ENCODE data around the gene SPRED3. TPM values are rescaled to one million over a fixed set of nuclear protein-coding genes. Genes with fewer than 3 reads are reported as not detected.
A peak's percentile ranks its signal among the peaks of the same experiment; 100 is the strongest.
"Not testable (repeated sequence)": the region's sequence is repeated elsewhere in the genome, so short reads cannot be mapped to it uniquely, and the experiment has no call there.

Gene SPRED3
- total RNA-seq, 1 donor from 2014 or later, result 0.10 TPM

DNA sequence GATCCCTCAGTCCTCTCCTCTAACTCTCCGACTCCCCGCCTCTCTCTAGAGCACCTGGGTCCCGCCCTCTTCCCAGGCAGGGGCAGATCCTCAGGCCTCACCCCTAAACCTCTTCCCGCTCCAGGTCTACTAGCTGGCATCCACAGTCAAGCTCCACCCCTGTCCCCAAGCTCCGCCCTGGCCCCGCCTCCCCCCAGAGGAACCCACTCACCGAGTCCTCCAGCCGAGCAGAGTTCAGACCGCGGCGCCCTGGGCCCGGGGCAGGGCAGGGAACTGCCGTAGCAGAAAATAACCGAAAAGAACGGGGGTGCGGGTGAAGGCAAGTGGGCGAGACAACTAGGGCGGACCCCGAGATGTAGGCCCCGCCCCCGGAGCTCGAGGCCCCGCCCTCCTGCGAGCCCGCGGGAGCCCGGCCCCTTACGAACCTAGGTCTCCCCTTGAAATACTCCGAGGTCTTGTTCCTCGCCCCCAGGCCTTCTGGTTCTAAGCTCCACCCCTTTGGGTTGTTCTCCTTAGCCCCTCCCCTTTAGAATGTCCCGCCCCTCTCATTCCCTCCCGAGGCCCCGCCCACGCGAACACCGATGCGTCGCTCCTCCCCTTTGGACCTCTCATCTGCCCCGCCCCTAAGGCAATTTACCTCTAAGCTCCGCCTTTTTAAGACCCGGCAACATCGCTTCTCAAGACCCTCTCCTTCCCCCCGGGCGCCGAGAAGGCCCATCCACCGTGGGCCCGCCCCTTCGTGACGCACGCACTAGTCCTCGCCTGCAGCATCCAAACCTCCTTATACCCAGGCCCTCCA is 748 bp upstream of the SPRED3 start, which contains the start of gene GGN:
Gene GGN, minus strand, starts transcription at position 485 of the 799 bp plus-strand sequence. CDS start 773 bp downstream, outside the sequence.
- intact Hi-C loops (cut with micrococcal nuclease), result no loop called here
- ATAC-seq (peak; percentile 70), DNase-seq (peak; percentile 78)

DNA sequence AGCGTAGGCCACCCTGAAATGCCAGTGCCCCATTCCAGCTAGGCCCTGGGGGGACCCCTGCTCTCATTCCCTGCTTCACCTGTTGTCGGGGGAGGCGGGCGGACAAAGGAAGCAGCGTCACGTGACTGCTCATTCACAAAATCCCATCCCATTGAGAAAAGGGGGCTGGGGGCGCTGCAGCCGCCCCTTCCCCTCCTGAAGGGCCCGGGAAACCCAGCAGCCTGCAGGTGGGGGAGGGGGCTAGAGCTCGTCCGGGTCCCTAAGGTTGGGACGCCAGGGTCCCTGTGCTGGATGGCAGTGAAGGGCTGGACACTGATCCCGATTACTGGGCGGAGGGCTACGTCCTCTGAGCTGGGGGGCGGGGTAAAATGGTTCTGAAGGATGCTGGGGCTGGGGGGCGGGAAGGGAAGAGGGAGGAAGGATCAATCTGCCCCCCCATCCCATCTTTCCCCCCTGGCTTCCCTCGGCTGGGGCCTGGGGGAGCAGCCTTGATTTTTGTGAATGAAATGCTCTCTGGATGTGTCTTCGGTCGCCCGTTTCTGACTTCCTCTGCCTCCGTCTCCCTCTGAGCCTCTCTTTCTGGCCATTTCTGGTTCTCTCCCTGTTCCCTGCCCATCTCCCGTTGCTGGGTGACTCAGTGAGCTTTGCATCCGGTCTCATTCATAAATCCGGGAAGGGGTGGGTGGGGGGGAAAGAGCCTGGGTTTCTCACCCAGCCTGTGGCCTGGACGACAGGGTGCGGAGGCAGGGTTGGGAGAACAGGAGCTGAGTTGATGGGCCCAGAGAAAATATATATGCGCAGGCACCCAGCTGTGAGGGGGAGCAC is 816 bp downstream of the SPRED3 start:
- ATAC-seq (no peak), DNase-seq (no peak)
- intact Hi-C loops (cut with micrococcal nuclease), result no loop called here

DNA sequence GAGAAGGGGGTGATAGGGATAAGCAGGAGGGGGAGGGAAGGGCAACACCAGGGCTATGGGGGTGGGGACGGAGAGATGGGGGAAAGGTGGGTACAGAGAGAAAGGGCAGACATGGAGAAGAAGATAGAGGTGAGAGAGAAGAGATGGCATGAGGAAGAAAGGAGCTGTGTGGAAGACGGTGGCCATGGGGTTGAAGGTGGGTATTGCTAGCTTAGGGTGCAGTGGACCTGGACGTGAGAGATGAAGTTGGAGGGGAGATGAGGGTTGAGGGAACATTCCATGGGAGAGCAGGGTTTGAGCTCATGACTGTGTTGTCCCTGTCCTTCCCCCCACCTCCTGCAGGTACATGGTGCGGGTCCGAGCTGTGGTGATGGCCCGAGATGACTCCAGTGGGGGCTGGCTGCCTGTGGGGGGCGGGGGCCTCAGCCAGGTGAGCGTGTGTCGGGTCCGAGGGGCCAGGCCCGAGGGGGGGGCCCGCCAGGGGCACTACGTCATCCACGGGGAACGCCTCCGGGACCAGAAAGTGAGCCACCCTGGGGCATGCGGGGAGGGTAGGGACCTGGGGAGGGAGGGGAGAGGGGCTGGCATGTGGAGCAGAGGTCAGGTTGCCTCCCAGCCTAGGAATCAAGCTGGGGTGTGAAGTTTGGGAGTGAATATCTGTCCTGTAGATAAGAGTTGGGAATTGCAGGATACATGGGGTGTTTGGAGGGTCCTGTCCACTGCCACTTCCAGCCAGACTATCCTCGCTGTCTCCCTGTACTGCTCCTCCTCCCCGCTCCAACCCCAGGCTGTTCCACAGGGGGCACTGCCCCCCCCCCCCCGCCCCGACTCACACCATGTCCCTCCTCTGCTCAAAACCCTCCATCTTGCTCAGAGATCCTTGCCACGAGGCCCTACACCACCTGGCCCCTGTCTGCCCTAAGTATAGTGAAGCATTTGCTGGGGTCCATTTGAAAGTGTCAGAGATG is 1.7 kb downstream of the SPRED3 start:
- DNase-seq (no peak), ATAC-seq (no peak)
- intact Hi-C loops (cut with micrococcal nuclease), result no loop called here

DNA sequence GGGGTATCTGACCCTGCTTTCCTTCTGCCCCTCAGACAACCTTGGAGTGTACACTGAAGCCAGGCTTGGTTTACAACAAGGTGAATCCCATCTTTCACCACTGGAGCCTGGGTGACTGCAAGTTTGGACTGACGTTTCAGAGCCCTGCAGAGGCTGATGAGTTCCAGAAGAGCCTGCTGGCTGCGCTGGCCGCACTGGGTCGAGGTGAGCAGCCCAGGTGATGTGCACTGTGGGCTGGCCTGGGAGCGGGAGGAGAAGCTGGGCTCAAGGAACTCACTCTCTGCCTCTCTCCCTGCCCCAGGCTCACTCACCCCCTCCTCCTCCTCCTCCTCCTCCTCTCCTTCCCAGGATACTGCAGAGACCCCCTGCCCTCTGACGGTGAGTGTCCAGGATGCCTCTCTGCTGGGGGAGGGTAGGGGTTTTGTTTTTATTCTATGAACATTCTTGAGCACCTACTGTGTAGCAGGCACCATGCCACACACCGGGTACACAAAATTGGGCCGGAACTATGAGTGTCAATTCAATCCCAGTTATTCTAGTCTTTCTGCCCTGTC is 3.5 kb downstream of the SPRED3 start:
- intact Hi-C loops (cut with micrococcal nuclease), result no loop called here
- no peak for DNase-seq
- ATAC-seq, result no peak

DNA sequence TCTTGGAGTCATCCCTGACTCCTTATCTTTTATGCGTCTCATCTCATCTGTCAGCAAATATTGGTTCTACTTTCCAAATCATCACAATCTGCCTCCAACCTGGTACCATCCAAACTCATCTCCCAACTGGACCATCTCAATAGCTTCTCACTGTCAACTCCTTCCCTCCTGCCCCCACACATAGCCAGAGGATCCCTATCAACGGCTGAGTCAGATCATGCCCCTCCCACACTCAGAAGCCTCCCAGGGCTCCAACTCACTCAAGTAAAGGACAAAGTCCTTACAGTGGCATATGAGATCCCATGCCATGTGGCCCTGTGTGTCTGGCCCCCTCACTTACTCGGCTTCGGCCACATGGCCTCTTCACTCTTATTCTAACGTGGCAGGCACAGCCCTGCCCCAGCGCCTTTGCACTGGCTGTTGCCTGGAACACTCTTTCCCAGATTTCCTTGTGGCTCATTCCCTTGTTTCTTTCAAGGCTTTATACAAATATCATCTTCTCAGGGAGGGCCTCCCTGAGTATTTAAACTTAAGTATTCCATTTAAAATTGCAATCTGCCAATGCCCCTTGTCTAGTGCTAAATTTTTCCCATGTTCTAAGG is 4.3 kb downstream of the SPRED3 start:
- ATAC-seq (no peak), DNase-seq (no peak)
- intact Hi-C loops (cut with micrococcal nuclease), result no loop called here

DNA sequence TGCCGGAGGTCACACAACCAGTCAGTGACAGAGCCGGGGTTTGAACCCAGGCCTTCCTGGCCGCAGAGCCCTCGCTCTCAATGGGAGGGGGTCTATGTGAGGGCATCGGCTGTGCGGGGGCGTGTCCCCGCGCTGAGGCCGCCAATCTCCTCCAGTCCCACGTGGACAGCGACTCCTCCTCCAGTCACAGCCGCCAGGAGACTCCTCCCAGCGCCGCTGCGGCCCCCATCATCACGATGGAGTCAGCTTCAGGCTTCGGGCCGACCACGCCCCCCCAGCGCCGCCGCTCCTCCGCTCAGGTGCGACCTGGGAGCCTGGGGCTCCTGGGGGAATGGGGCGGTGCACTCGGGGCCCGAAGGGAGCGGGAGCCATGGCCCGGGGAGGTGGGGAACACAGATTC is 6.0 kb downstream of the SPRED3 start:
- DNase-seq (no peak), ATAC-seq (no peak)
- intact Hi-C loops (cut with micrococcal nuclease), result no loop called here

DNA sequence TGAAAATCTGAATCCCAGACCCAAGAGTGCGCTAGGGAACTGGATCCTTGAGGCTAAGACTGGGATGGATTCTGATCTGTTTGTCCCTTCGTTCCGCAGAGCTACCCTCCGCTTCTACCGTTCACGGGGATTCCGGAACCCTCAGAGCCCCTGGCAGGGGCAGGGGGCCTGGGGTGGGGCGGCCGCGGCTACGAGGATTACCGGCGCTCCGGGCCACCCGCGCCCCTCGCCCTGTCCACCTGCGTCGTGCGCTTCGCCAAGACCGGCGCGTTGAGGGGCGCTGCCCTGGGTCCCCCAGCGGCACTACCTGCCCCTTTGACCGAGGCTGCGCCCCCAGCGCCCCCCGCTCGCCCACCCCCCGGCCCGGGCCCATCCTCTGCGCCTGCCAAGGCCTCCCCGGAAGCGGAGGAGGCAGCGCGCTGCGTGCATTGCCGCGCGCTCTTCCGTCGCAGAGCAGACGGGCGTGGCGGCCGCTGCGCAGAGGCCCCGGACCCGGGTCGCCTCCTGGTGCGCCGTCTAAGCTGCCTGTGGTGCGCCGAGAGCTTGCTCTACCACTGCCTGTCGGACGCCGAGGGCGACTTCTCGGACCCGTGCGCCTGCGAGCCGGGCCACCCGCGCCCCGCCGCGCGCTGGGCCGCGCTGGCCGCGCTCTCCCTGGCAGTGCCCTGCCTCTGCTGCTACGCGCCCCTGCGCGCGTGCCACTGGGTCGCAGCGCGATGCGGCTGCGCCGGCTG is 7.1 kb downstream of the SPRED3 start:
- ATAC-seq, result no peak
- intact Hi-C loops (cut with micrococcal nuclease), result no loop called here
- DNase-seq, result no peak

DNA sequence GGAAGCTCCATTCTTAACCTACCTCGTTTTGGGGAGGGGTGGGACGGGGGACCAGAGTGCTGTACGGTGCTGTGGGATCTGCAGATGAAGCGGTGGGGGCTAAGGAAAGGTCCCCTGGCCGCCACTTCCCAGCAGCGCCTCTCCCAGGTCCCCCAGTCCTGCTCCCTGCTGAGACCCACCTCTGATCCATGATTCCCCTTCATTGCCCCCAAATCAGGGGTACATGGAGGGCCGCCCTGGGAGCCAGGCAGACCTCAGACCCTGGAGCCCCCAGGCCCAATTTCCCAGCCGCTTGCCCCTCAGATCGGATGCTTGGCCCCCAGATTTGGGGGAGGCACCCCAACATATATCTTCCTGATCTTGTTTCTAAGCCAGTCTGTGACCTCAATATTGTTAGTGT is 10.6 kb downstream of the SPRED3 start:
- ATAC-seq, result no peak
- no peak for DNase-seq
- intact Hi-C loops (cut with micrococcal nuclease), result no loop called here

DNA sequence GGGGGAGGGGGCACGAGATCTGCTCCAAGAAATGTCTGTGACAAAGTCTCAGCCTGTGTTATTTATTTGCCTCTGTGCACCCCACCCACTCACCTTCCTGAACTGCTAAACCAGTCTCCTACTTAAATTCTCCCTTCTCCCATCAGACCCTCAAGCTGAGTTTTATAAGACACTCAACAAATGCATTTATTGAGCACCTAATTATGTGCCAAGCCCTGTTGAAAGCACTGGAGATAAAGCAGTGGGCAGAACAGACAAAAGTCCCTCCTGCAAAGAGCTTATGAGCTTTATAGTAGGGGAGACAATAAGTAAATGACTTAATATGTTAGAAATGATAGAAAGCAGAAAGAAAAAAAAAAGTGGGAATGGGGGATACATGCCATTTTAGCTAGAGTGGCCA is 11.0 kb downstream of the SPRED3 start:
- intact Hi-C loops (cut with micrococcal nuclease), result no loop called here
- DNase-seq (no peak), ATAC-seq (no peak)

DNA sequence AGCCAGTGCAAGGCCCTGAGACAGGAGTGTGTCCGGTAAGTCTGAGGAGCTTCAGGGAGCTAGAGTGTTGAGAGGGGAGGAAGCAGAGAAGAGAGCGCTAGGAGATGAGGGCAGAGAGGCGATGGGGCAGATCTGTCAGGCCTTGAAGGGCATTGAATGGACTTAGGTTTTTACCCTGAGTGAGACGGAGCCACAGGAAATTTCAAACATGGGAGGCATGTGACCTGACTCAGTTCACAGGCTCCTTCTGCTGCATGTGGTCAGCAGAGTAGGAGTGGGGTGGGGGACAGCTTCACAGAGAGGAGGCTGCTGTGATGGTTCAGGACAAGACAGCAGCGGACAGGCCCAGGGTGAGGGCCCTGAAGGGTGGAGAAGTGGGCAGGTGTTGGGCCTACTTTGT is 11.9 kb downstream of the SPRED3 start:
- DNase-seq, result no peak
- no peak for ATAC-seq
- intact Hi-C loops (cut with micrococcal nuclease), result no loop called here

DNA sequence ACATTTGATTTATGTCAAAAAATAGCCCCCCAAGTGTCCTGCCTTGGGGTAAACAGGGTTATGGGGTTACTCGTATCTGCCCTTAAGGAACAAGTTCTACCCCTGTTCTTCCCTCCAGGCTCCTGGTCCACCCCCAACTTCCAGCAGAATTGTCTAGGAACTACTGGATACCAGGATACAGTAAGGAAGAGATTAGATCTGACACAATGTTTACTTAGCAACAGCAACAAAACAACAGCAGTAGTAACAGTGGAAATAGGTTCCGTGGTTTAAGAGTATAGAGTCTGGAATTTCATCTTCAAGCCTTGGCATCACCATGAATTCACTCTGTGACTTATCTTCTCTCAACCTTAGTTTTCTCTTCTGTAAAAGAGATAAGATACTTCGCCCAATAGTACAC is 12.7 kb downstream of the SPRED3 start:
- ATAC-seq (no peak), DNase-seq (no peak)
- intact Hi-C loops (cut with micrococcal nuclease), result no loop called here

DNA sequence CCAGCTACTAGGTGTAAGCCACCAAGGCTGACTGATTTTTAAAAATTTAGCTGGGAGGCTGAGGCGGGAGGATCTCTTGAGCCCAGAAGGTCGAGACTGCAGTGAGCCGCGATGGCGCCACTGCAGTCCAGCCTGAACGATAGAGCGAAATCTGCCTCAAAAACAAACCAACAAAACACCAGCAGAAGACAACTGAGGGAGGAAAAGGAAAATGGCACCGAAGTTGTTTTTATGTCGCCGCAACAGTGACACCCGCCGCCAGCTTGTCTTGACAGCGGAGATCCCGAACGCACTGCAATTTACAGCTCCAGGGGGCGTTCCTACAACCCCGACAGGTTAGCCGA is 14.1 kb downstream of the SPRED3 start:
- no peak for ATAC-seq

DNA sequence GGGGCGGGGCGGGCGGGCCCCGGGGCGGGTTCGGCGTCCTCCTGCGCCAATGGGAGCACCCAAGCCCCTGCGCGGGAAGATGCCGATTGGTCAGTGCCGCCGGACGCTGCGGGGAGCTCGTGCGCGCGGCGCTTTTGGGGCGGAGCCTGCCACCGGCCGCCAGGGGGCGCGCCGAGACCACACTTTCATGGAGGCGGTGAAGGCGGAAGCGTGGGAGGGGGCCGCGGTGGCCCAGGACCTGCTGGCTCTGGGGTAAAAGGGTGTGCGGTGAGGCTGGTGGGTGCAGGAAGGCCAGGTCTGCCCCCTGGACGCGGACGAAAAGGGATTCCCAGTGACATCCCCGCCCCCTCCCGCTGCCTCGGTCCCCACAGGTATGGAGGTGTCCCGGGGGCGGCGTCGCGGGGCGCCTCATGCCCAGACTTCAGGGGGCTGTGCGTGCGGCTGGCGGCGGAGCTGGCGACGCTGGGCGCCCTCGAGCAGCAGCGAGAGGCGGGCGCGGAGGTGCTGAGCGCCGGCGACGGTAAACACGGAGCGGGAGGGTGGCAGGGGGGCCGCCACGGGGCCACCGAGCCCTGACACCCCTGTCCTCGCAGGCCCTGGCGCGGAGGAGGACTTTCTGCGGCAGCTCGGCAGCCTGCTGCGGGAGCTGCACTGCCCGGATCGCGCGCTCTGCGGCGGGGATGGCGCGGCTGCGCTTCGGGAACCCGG is 14.6 kb downstream of the SPRED3 start, which contains the start of gene FAM98C:
Gene FAM98C, plus strand, starts transcription at position 127 of the 708 bp plus-strand sequence. Its CDS starts 61 bp downstream, at position 188.
- DNase-seq (peak; percentile 98), ATAC-seq (peak; percentile 99)
- intact Hi-C loops (cut with micrococcal nuclease), result no loop called here

More for the DNA sequence above, 14.1 kb downstream of the SPRED3 start:
- intact Hi-C loops (cut with micrococcal nuclease), result no loop called here
- DNase-seq, result no peak

DNA sequence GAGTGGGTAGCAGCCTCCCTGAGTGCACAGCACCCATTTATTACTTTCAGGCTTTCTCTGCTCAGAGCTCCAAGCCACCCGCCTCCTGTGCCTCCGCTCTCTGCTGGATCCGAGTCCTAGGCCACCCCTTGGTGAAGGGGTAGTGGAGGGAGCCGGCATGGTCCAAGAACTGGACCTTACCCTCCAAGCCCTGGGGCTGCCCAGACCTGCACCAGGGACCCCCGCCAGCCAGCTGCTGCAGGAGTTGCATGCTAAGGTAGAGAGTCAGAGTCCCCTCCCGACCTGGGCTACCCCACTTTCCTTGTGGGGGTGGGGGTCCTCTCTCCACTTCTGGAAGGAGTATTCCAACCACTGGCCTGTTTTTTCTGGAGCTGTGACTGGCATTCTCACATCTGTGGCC is 16.4 kb downstream of the SPRED3 start:
- DNase-seq (no peak), ATAC-seq (no peak)
- intact Hi-C loops (cut with micrococcal nuclease), result no loop called here

DNA sequence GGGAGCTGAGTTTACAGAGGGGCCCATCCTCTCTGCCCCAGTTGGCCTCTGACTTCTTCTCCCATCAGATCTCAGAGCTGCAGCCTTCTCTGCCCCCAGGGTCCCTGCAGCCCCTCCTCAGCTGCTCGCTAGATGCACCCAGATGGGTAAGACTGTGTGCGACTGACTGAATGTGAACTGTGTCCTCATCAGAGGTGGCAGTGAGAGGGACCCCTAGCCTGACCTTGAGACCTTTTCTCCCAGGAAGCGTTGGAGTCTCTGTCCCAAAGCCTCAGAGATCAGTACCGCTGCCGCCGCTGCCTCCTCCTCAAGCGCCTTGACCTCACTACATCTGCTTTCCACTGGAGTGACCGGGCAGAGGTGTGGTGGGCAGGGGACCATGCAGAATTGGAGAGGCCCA is 16.8 kb downstream of the SPRED3 start:
- DNase-seq (no peak), ATAC-seq (no peak)
- intact Hi-C loops (cut with micrococcal nuclease), result no loop called here

DNA sequence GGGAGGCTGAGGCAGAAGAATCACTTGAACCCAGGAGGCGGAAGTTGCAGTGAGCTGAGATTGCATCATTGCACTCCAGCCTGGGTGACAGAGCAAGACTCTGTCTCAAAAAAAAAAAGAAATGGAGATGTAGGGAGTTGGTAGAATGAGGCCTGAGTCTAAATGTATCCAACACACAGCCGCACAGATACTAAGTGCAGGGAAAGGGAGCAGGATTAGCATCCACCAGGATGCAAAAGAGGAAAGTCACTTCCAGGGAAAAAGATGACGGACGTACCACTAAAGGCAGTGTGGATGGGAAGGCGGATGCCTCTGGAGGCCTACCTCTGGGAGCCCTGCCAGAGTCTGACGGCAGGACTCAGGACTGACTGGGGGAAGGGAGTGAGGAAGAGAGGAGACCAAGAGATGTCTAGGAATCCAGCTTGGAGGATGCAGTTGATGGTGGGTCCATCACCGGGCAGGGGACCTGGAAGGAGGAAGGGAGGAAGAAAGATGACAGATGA is 21.2 kb downstream of the SPRED3 start:
- DNase-seq (peak; percentile 64), ATAC-seq (peak; percentile 79)
- intact Hi-C loops (cut with micrococcal nuclease), result no loop called here

DNA sequence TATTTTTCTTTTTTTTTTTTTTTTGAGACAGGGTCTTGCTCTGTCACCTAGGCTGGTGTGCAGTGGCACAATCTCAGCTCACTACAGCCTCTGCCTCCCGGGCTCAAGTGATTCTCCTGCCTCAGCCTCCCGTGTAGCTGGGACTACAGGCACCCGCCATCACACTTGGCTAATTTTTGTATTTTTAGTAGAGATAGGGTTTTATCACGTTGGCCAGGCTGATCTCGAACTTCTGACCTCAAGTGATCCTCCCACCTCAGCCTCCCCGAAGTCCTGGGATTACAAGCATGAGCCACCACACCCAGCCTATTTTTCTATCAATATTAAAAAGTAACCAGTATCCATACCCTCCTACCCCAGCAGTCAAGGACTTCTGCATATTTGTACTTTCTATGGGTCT is 21.9 kb downstream of the SPRED3 start:
- intact Hi-C loops (cut with micrococcal nuclease); ATAC-seq; DNase-seq: not testable (repeated sequence)

Measured in left ventricle myocardium superior (tissue), 1 donor.